Testis (tissue), 2 donors: Measurements from ENCODE around the gene ALG14.

ENCODE experiments used
- POLR2A ChIP-seq: fragments of 450-650 bp; IDR thresholded peaks from one replicate; pipeline ENCODE4 v1.6.1; 2017; ENCODE audit warnings: antibody characterized with exemption, mild to moderate bottlenecking, moderate library complexity
- TF ChIP-seq, protein P1 (sequence below), 3 experiments: fragments of 450-650 bp in 2 of 3; fragments of 200-600 bp in 1 of 3; sonication (generic) in 1 of 3; IDR thresholded peaks; one replicate each; pipeline ENCODE4 v1.5.1; 2016 to 2019; ENCODE audit warnings: antibody characterized with exemption in 3 of 3, mild to moderate bottlenecking in 2 of 3, moderate library complexity in 1 of 3

DNA sequence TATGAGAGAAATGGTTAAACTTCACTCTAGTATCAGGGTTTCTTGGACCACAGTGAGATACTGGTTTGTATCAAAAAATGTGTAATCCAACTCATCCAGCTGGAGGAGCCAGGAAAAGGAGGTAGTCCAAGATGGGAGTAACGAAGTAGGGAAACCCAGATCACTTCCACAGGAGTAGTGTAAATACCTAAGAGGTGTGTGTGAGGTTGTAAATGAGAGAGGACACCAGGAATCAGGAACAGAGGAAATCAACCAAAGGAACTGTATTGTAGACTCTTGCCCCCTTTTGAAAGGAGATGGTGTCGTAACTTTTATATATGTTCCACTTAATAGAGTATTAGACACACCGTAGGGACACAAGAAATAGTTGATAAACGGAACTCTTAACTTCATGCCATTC is 24.7 kb upstream of the ALG14 start:
- TF ChIP-seq POLR2A: no peak
- TF ChIP-seq, protein P1, sequence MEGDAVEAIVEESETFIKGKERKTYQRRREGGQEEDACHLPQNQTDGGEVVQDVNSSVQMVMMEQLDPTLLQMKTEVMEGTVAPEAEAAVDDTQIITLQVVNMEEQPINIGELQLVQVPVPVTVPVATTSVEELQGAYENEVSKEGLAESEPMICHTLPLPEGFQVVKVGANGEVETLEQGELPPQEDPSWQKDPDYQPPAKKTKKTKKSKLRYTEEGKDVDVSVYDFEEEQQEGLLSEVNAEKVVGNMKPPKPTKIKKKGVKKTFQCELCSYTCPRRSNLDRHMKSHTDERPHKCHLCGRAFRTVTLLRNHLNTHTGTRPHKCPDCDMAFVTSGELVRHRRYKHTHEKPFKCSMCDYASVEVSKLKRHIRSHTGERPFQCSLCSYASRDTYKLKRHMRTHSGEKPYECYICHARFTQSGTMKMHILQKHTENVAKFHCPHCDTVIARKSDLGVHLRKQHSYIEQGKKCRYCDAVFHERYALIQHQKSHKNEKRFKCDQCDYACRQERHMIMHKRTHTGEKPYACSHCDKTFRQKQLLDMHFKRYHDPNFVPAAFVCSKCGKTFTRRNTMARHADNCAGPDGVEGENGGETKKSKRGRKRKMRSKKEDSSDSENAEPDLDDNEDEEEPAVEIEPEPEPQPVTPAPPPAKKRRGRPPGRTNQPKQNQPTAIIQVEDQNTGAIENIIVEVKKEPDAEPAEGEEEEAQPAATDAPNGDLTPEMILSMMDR (IDR thresholded peaks at IDR 0.05): no peak
